Ishikawa (cell line): ENCODE data around the gene CAMTA1.

Experiments
- CEBPB ChIP-seq: IDR thresholded peaks from 2 replicates; pipeline ENCODE4 v1.6.1; 2012
- CREB1 ChIP-seq: IDR thresholded peaks from 2 replicates; pipeline ENCODE4 v1.6.1; 2012; ENCODE audit warnings: low read depth
- EGR1 ChIP-seq: IDR thresholded peaks from 2 replicates; pipeline ENCODE4 v1.6.1; 2012
- EP300 ChIP-seq: IDR thresholded peaks from 2 replicates; pipeline ENCODE4 v1.6.1; 2012; ENCODE audit warnings: borderline replicate concordance
- FOXM1 ChIP-seq: IDR thresholded peaks from 2 replicates; pipeline ENCODE4 v1.6.1; 2012; ENCODE audit warnings: low read depth, borderline replicate concordance
- MAX ChIP-seq: IDR thresholded peaks from 2 replicates; pipeline ENCODE4 v1.6.1; 2012
- NFIC ChIP-seq: IDR thresholded peaks from 2 replicates; pipeline ENCODE4 v1.6.1; 2012
- RAD21 ChIP-seq: IDR thresholded peaks from 2 replicates; pipeline ENCODE4 v1.6.1; 2012; ENCODE audit warnings: low read depth
- REST ChIP-seq: IDR thresholded peaks from 2 replicates; pipeline ENCODE4 v1.6.1; 2012; ENCODE audit warnings: low read depth, mild to moderate bottlenecking
- TAF1 ChIP-seq: IDR thresholded peaks from 2 replicates; pipeline ENCODE4 v1.6.1; 2012; ENCODE audit warnings: low read depth, mild to moderate bottlenecking
- TCF12 ChIP-seq: IDR thresholded peaks from 2 replicates; pipeline ENCODE4 v1.6.1; 2012; ENCODE audit warnings: low read depth
- TEAD4 ChIP-seq: IDR thresholded peaks from 2 replicates; pipeline ENCODE4 v1.6.1; 2012
- USF1 ChIP-seq: IDR thresholded peaks from 2 replicates; pipeline ENCODE4 v1.6.1; 2012
- YY1 ChIP-seq: IDR thresholded peaks from 2 replicates; pipeline ENCODE4 v1.6.1; 2012; ENCODE audit warnings: low read depth
- ZBTB7A ChIP-seq: IDR thresholded peaks from 2 replicates; pipeline ENCODE4 v1.6.1; 2012; ENCODE audit warnings: low read depth

Gene CAMTA1

GRCh38 chr1:7528386-7529198 is 743.3 kb downstream of the CAMTA1 start:
- no peak for TF ChIP-seq RAD21
- no peak for TF ChIP-seq MAX
- no peak for TF ChIP-seq TAF1
- no peak for TF ChIP-seq CREB1
- TF ChIP-seq YY1: no peak
- TF ChIP-seq EP300: no peak
- TF ChIP-seq REST: no peak

GRCh38 chr1:7529917-7530316 is 744.7 kb downstream of the CAMTA1 start:
- TF ChIP-seq RAD21 (no peak), CEBPB (no peak), TEAD4 (no peak), CREB1 (no peak), TAF1 (no peak), MAX (no peak), EGR1 (no peak), TCF12 (no peak), NFIC (no peak), YY1 (no peak), REST (no peak), USF1 (no peak), EP300 (no peak), FOXM1 (no peak), ZBTB7A (no peak)

GRCh38 chr1:7531562-7532340 is 746.5 kb downstream of the CAMTA1 start:
- TF ChIP-seq MAX (no peak), NFIC (no peak), TAF1 (no peak), REST (no peak), TCF12 (no peak), TEAD4 (no peak), CREB1 (no peak), RAD21 (no peak), YY1 (no peak), ZBTB7A (no peak), USF1 (no peak), EGR1 (no peak), EP300 (no peak), CEBPB (no peak), FOXM1 (no peak)

GRCh38 chr1:7533006-7533405 is 747.8 kb downstream of the CAMTA1 start:
- TF ChIP-seq NFIC (no peak), TAF1 (no peak), USF1 (no peak), ZBTB7A (no peak), CEBPB (no peak), FOXM1 (no peak), EGR1 (no peak), MAX (no peak), EP300 (no peak), REST (no peak), RAD21 (no peak), TEAD4 (no peak), CREB1 (no peak)
